GM12878 (cell line): ENCODE results near the gene FZD2. TPM values are rescaled to one million over a fixed set of nuclear protein-coding genes. Genes with fewer than 3 reads are reported as not detected.
"Not testable (repeated sequence)": the region's sequence is repeated elsewhere in the genome, so short reads cannot be mapped to it uniquely, and the experiment has no call there.

Experiments
- ATAC-seq: fragments of 200-7000 bp; cut with Tn5 transposase; 3 replicates; pipeline ENCODE4 v1.9.1; 2020; ENCODE audit warnings: mild to moderate bottlenecking, moderate library complexity
- BruUV-seq: library from RNA; stranded (reverse); fragments of 400-500 nt; replicated peaks from 2 replicates; lab custom pipeline; 2021; lab: Mats Ljungman, UMichigan
- CTCF ChIA-PET: fragments of 300-600 bp; sonication (Branson Sonifier 250); formaldehyde crosslinking; extraction: SDS; loops from one replicate; lab custom pipeline; 2021; ENCODE audit warnings: inconsistent platforms; lab: Yijun Ruan, JAX
- POLR2A ChIA-PET: fragments of 350-600 bp; formaldehyde crosslinking; extraction: SDS; loops from one replicate; lab custom pipeline; 2021; ENCODE audit warnings: inconsistent platforms; lab: Charles Lee
- RAD21 ChIA-PET: fragments of 300-600 bp; sonication (Branson Sonifier 250); formaldehyde crosslinking; loops from one replicate; lab custom pipeline; 2023; ENCODE audit warnings: antibody characterized with exemption; ENCODE audit not compliant: unreplicated experiment; lab: Charles Lee
- SMC1A ChIA-PET: fragments of 300-600 bp; sonication (Branson Sonifier 250); formaldehyde crosslinking; loops from one replicate; lab custom pipeline; 2023; ENCODE audit not compliant: unreplicated experiment, uncharacterized antibody; lab: Charles Lee
- DNase-seq: peaks from one replicate; pipeline ENCODE4 v3.0.0-alpha.2; 2011; ENCODE audit warnings: low read depth, low spot score
- FAIRE-seq: peaks from 3 replicates; lab custom pipeline; 2011; peaks lifted over from hg19 to GRCh38; lab: Jason Lieb, UNC
- H2AFZ ChIP-seq: 2 replicates; pipeline ENCODE4 v1.6.0; 2011; ENCODE audit warnings: low read depth, low read length, control low read depth; ENCODE audit not compliant: control insufficient read depth
- H3K27ac ChIP-seq: 2 replicates; pipeline ENCODE4 v1.5.1; 2011; ENCODE audit warnings: control low read depth; ENCODE audit not compliant: control insufficient read depth, insufficient read depth
- H3K27me3 ChIP-seq, 2 experiments: replicated peaks in 1 of 2; 2 replicates each; pipeline versions ENCODE4 v1.6.0 to v1.6.1; 2011; ENCODE audit warnings: low read length in 1 of 2; ENCODE audit not compliant: control insufficient read depth in 2 of 2, insufficient read depth in 2 of 2
- H3K36me3 ChIP-seq, 2 experiments: 2 replicates each; pipeline ENCODE4 v1.5.1; 2011; ENCODE audit warnings: low read length in 1 of 2; ENCODE audit not compliant: control insufficient read depth in 2 of 2, insufficient read depth in 2 of 2
- H3K4me1 ChIP-seq: 2 replicates; pipeline ENCODE4 v1.6.1; 2011; ENCODE audit warnings: mild to moderate bottlenecking, low read length, moderate library complexity, mixed read lengths; ENCODE audit not compliant: control insufficient read depth, insufficient read depth
- H3K4me2 ChIP-seq: 2 replicates; pipeline ENCODE4 v1.6.0; 2011; ENCODE audit warnings: control low read depth; ENCODE audit not compliant: control insufficient read depth, insufficient read depth
- H3K4me3 ChIP-seq: fragments of 200-600 bp; sonication (generic); 2 replicates; pipeline ENCODE4 v1.5.1; 2016
- H3K79me2 ChIP-seq: 2 replicates; pipeline ENCODE4 v1.6.0; 2011; ENCODE audit warnings: low read length; ENCODE audit not compliant: control insufficient read depth, insufficient read depth
- H3K9ac ChIP-seq: 2 replicates; pipeline ENCODE4 v1.8.0; 2011; ENCODE audit warnings: low read length, control low read depth, mixed read lengths; ENCODE audit not compliant: control insufficient read depth, insufficient read depth
- H3K9me3 ChIP-seq: replicated peaks from 3 replicates; pipeline ENCODE4 v1.5.1; 2011; ENCODE audit warnings: mild to moderate bottlenecking, low read length; ENCODE audit not compliant: control insufficient read depth, insufficient read depth
- H4K20me1 ChIP-seq: 2 replicates; pipeline ENCODE4 v1.6.0; 2011; ENCODE audit not compliant: control insufficient read depth, insufficient read depth
- ASH2L ChIP-seq: fragments of 300-600, 200-600 bp; sonication (generic); IDR thresholded peaks from 2 replicates; pipeline ENCODE4 v1.6.1; 2017; ENCODE audit warnings: low read depth, mild to moderate bottlenecking, borderline replicate concordance
- BHLHE40 ChIP-seq, 2 experiments: fragments of 450-650 bp in 1 of 2; IDR thresholded peaks; 2 replicates each; pipeline ENCODE4 v1.6.1; 2011 to 2017; ENCODE audit warnings: low read depth in 2 of 2, borderline replicate concordance in 1 of 2, improper control_type of control experiment in 1 of 2, low read length in 1 of 2, mild to moderate bottlenecking in 1 of 2
- BMI1 ChIP-seq: fragments of 450-650 bp; IDR thresholded peaks from 2 replicates; pipeline ENCODE4 v1.6.1; 2016; ENCODE audit warnings: mild to moderate bottlenecking, moderate library complexity, borderline replicate concordance
- NFYB ChIP-seq: IDR thresholded peaks from 2 replicates; pipeline ENCODE4 v1.6.1; 2011; ENCODE audit warnings: low read depth, mild to moderate bottlenecking, low read length, improper control_type of control experiment, moderate library complexity; ENCODE audit not compliant: insufficient read depth
- POLR2A ChIP-seq: IDR thresholded peaks from 2 replicates; pipeline ENCODE4 v1.6.1; 2011; ENCODE audit warnings: low read depth, mild to moderate bottlenecking, low read length
- SMAD5 ChIP-seq: IDR thresholded peaks from 2 replicates; pipeline ENCODE4 v1.6.1; 2016; ENCODE audit warnings: antibody characterized with exemption, low read depth
- SMARCA5 ChIP-seq: fragments of 450-650 bp; IDR thresholded peaks from 2 replicates; pipeline ENCODE4 v1.6.1; 2017; ENCODE audit warnings: mild to moderate bottlenecking
- STAT3 ChIP-seq: IDR thresholded peaks from 2 replicates; pipeline ENCODE4 v1.6.1; 2011; ENCODE audit warnings: low read depth, low read length, improper control_type of control experiment
- TAF1 ChIP-seq: IDR thresholded peaks from 2 replicates; pipeline ENCODE4 v1.6.1; 2011; ENCODE audit warnings: mild to moderate bottlenecking, low read depth, low read length, borderline replicate concordance
- WRNIP1 ChIP-seq: IDR thresholded peaks from 2 replicates; pipeline ENCODE4 v1.6.1; 2011; ENCODE audit warnings: low read depth, low read length, improper control_type of control experiment, borderline replicate concordance
- WGBS: methylation state at CpG from one replicate; pipeline ENCODE4 v1.1.6; 2016; ENCODE audit warnings: low lambda C conversion rate; ENCODE audit not compliant: insufficient replicate concordance, insufficient coverage; ENCODE audit errors: missing lambda C conversion rate; 5-methylcytosine and 5-hydroxymethylcytosine counted together
- in situ Hi-C: fragments of 300-500 bp; cut with MboI; formaldehyde crosslinking; loops from 9 replicates; pipeline ENCODE4 v1.14.3; 2018; ENCODE audit warnings: mixed read lengths
- intact Hi-C: fragments of 100-400 bp; cut with micrococcal nuclease; formaldehyde crosslinking; loops from one replicate; pipeline ENCODE4 v1.14.2; 2022; ENCODE audit not compliant: unreplicated experiment
- polyA plus RNA-seq, 11 experiments: library from polyadenylated mRNA; depleted of rRNA in 4 of 11; unstranded in 6 of 11; stranded (reverse) in 5 of 11; fragments of >200 nt; fragmentation: Nextera tagmentation in 4 of 11; fragmentation: Illumina TruSeq in 1 of 11; extraction: Ambion mirVana in 4 of 11; extraction: Trizol in 1 of 11; gene quantifications; 1 replicate in 1 of 11; 2 replicates in 10 of 11; pipeline versions ENCODE4 v1.2.1 to v1.2.3, GENCODE V29; 2011 to 2016; ENCODE audit warnings: inconsistent platforms in 2 of 11, missing spikeins in 2 of 11, low read depth in 1 of 11
- total RNA-seq, 4 experiments: library from RNA; depleted of rRNA in 3 of 4; stranded (reverse); fragments of >200 nt in 3 of 4; fragmentation: Illumina TruSeq in 1 of 4; extraction: Trizol in 1 of 4; gene quantifications; 2 replicates each; pipeline versions ENCODE4 v1.2.1 to v1.2.3, GENCODE V29; 2013 to 2021
- TF ChIP-seq, protein P1 (sequence below): IDR thresholded peaks from 2 replicates; pipeline ENCODE4 v1.6.1; 2012; ENCODE audit warnings: mild to moderate bottlenecking, low read depth, low read length
- TF ChIP-seq, protein P2 (sequence below): IDR thresholded peaks from 2 replicates; pipeline ENCODE4 v1.6.1; 2011; ENCODE audit warnings: borderline replicate concordance, low read depth, mild to moderate bottlenecking, moderate library complexity, low read length; ENCODE audit not compliant: insufficient read depth, poor library complexity, severe bottlenecking

The FZD2 gene
- total and polyA plus RNA-seq, 10 of the 15 experiments (the other 5 are each of a cell fraction or from before 2014, with no cell fraction given) = 0.09 to 4.2 (median 0.63) TPM; not detected in 1

- POLR2A ChIA-PET = interaction anchor here (0.7 kb wide), 1 partner anchor 199 kb away, joined by 4 read pairs; no protein-coding TSS in a partner anchor
- H3K9ac ChIP-seq, H3K36me3 ChIP-seq, BruUV-seq, H3K79me2 ChIP-seq, H2AFZ ChIP-seq, H3K9me3 ChIP-seq, FAIRE-seq, H3K27ac ChIP-seq, RAD21 ChIA-PET, H3K27me3 ChIP-seq, DNase-seq, H3K4me2 ChIP-seq, in situ Hi-C loops, H3K4me3 ChIP-seq, H4K20me1 ChIP-seq, ATAC-seq: not testable (repeated sequence)
- intact Hi-C loops = loop anchor here (10.0 kb wide), 1 partner anchor 237 kb away; no protein-coding TSS in a partner anchor
- peak; percentile 74; the same call in 1 of the 2 replicates for TF ChIP-seq NFYB
- WGBS = 91% methylated on average over 1 of the region's 3 CpGs
- H3K4me1 ChIP-seq = peaks cover 19% of the 10 kb centered on the region
- SMC1A ChIA-PET = interaction anchor here (0.6 kb wide), 1 partner anchor 108 kb away, joined by 3 read pairs; no protein-coding TSS in a partner anchor
- CTCF ChIA-PET = interaction anchor here (1.1 kb wide), 1 partner anchor 15 kb away, joined by 3 read pairs; no protein-coding TSS in a partner anchor
These were observed 19.4 kb upstream of the FZD2 start for GRCh38 chr17:44537922-44538321.

GRCh38 chr17:44539673-44540072 is 17.6 kb upstream of the FZD2 start:
- Histone ChIP-seq H3K4me1 (peaks cover 17% of the 10 kb centered on the region), H3K9me3 (no peaks in the 10 kb centered on the region), H3K9ac (no peak overlapping the region), H3K27ac (no peak overlapping the region), H3K4me3 (no peak overlapping the region), H3K79me2 (no peaks in the 10 kb centered on the region), H3K27me3 (no peaks in the 10 kb centered on the region), H2AFZ (no peak overlapping the region), H3K4me2 (no peak overlapping the region), H3K36me3 (no peaks in the 10 kb centered on the region), H4K20me1 (no peaks in the 10 kb centered on the region)
- ATAC-seq (no peak), DNase-seq (no peak), FAIRE-seq (no peak)
- in situ Hi-C loops (no loop called here), intact Hi-C loops (loop anchor here (10.0 kb wide), 1 partner anchor 235 kb away; no protein-coding TSS in a partner anchor)
- 51% methylated on average over 15 of the region's 15 CpGs for WGBS
- SMC1A ChIA-PET = no interaction called here
- RAD21 ChIA-PET = no interaction called here
- POLR2A ChIA-PET = no interaction called here
- CTCF ChIA-PET = interaction anchor here (1.2 kb wide), 1 partner anchor 14 kb away, joined by 3 read pairs; no protein-coding TSS in a partner anchor
- BruUV-seq = no TSS peak
- TF ChIP-seq STAT3 = no peak
- no peak for TF ChIP-seq BMI1
- TF ChIP-seq SMAD5 = no peak
- no peak for TF ChIP-seq BHLHE40 (IDR thresholded peaks at IDR 0.05; ENCODE audit: borderline replicate concordance in 1 of 2, low read depth in 2 of 2, low read length in 1 of 2)
- TF ChIP-seq, protein P1, sequence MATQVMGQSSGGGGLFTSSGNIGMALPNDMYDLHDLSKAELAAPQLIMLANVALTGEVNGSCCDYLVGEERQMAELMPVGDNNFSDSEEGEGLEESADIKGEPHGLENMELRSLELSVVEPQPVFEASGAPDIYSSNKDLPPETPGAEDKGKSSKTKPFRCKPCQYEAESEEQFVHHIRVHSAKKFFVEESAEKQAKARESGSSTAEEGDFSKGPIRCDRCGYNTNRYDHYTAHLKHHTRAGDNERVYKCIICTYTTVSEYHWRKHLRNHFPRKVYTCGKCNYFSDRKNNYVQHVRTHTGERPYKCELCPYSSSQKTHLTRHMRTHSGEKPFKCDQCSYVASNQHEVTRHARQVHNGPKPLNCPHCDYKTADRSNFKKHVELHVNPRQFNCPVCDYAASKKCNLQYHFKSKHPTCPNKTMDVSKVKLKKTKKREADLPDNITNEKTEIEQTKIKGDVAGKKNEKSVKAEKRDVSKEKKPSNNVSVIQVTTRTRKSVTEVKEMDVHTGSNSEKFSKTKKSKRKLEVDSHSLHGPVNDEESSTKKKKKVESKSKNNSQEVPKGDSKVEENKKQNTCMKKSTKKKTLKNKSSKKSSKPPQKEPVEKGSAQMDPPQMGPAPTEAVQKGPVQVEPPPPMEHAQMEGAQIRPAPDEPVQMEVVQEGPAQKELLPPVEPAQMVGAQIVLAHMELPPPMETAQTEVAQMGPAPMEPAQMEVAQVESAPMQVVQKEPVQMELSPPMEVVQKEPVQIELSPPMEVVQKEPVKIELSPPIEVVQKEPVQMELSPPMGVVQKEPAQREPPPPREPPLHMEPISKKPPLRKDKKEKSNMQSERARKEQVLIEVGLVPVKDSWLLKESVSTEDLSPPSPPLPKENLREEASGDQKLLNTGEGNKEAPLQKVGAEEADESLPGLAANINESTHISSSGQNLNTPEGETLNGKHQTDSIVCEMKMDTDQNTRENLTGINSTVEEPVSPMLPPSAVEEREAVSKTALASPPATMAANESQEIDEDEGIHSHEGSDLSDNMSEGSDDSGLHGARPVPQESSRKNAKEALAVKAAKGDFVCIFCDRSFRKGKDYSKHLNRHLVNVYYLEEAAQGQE = no peak
- TF ChIP-seq TAF1 = no peak
- TF ChIP-seq SMARCA5 = no peak
- TF ChIP-seq WRNIP1 = no peak
- no peak for TF ChIP-seq ASH2L
- TF ChIP-seq POLR2A = no peak
- TF ChIP-seq, protein P2, sequence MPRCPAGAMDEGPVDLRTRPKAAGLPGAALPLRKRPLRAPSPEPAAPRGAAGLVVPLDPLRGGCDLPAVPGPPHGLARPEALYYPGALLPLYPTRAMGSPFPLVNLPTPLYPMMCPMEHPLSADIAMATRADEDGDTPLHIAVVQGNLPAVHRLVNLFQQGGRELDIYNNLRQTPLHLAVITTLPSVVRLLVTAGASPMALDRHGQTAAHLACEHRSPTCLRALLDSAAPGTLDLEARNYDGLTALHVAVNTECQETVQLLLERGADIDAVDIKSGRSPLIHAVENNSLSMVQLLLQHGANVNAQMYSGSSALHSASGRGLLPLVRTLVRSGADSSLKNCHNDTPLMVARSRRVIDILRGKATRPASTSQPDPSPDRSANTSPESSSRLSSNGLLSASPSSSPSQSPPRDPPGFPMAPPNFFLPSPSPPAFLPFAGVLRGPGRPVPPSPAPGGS = no peak
